ENCODE results near the gene NEK9.

Gene NEK9

GRCh38 chr14:75092698-75093097, 34.1 kb downstream of the NEK9 start:
- TF ChIP-seq MYC (IDR thresholded peaks at IDR 0.05; ENCODE audit: low read depth, low read length), result no peak
- DNase-seq (ENCODE audit: low read depth), result no peak
- no peak overlapping the region for H3K4me3 ChIP-seq (ENCODE audit: low read depth, low read length)

GRCh38 chr14:75091251-75091650, 35.6 kb downstream of the NEK9 start:
- no peak for TF ChIP-seq MYC (IDR thresholded peaks at IDR 0.05; ENCODE audit: low read depth, low read length)
- no peak overlapping the region for H3K4me3 ChIP-seq (ENCODE audit: low read depth, low read length)
- DNase-seq (ENCODE audit: low read depth), result no peak

GRCh38 chr14:75090353-75090752, 36.5 kb downstream of the NEK9 start:
- TF ChIP-seq MAX (IDR thresholded peaks at IDR 0.05; ENCODE audit: low read depth, low read length) (no peak), MYC (IDR thresholded peaks at IDR 0.05; ENCODE audit: low read depth, low read length) (no peak), CTCF (IDR thresholded peaks at IDR 0.05; ENCODE audit: low read depth, low read length) (no peak), POLR2A (IDR thresholded peaks at IDR 0.05; ENCODE audit: extremely low read depth, insufficient read length) (no peak)
- no peak overlapping the region for H3K4me3 ChIP-seq (ENCODE audit: low read depth, low read length)
- no peak for DNase-seq (ENCODE audit: low read depth)

DNA sequence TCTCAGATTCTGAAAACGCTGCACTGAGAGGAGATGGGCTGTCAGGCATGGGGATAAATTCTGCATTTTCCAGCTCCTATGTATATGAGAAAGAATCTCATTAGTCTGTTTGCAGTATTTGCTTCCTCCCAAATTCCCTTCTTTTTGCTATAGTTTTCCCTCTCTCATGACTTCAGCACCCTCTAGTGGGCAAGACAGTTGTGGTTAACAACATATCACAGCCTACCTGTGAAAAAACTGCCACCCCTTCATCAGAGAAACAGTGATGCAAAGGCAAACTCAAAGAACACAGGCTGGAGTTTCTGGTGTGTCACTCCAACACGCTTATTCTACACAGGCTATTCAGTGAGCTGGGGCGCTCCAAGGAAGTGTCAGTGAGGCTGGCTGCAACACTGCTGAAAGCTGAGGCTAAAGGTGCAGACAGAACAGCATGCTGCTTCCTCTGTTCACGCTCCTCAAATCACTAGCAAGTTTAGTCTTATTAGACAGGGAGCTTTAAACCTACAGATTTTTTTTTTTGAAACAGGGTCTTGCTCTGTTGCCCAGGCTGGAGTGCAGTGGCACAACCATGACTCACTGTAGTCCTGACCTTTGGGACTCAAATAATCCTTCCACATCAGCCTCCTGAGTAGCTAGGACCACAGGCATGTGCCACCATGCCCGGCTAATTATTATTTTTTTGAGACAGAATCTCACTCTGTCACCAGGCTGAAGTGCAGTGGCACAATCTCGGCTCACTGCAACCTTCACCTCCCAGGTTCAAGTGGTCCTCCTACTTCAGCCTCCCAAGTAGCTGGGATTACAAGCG, 38.1 kb downstream of the NEK9 start:
- H3K4me3 ChIP-seq (ENCODE audit: low read depth, low read length), result no peak overlapping the region
- no peak for TF ChIP-seq MAX (IDR thresholded peaks at IDR 0.05; ENCODE audit: low read depth, low read length)
- peak; percentile 69 for TF ChIP-seq CTCF (IDR thresholded peaks at IDR 0.05; ENCODE audit: low read depth, low read length)
- DNase-seq (ENCODE audit: low read depth), result peak; percentile 62

- DNase-seq (ENCODE audit: low read depth), result no peak
- H3K4me3 ChIP-seq (ENCODE audit: low read depth, low read length), result no peak overlapping the region
- TF ChIP-seq POLR2A (IDR thresholded peaks at IDR 0.05; ENCODE audit: extremely low read depth, insufficient read length) (no peak), MAX (IDR thresholded peaks at IDR 0.05; ENCODE audit: low read depth, low read length) (no peak), MYC (IDR thresholded peaks at IDR 0.05; ENCODE audit: low read depth, low read length) (no peak), CTCF (IDR thresholded peaks at IDR 0.05; ENCODE audit: low read depth, low read length) (no peak)
These were observed 38.7 kb downstream of the NEK9 start for GRCh38 chr14:75088153-75088552.

DNA sequence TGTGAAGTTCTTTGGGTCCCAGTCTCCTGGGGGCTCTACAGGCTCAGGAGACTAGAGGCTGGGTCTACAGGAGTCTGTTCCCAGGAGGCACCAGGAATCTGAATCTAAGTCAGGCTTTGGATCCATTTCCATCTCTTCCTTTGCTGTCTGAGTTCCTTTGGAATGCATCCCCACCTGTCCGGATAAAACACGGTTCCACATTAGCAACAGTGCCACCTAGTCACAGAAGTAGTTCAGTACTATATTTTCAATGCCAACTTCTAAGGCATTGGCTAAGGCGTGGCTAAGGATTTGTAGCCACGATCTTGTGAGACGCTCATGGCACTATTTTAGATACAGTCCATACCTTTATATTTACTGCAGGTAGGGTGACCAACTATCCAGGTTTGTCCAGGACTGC, 42.3 kb downstream of the NEK9 start:
- no peak for TF ChIP-seq POLR2A (IDR thresholded peaks at IDR 0.05; ENCODE audit: extremely low read depth, insufficient read length)
- TF ChIP-seq MAX (IDR thresholded peaks at IDR 0.05; ENCODE audit: low read depth, low read length), result no peak
- no peak for TF ChIP-seq CTCF (IDR thresholded peaks at IDR 0.05; ENCODE audit: low read depth, low read length)
- TF ChIP-seq MYC (IDR thresholded peaks at IDR 0.05; ENCODE audit: low read depth, low read length), result no peak
- no peak overlapping the region for H3K4me3 ChIP-seq (ENCODE audit: low read depth, low read length)
- DNase-seq (ENCODE audit: low read depth), result no peak

DNA sequence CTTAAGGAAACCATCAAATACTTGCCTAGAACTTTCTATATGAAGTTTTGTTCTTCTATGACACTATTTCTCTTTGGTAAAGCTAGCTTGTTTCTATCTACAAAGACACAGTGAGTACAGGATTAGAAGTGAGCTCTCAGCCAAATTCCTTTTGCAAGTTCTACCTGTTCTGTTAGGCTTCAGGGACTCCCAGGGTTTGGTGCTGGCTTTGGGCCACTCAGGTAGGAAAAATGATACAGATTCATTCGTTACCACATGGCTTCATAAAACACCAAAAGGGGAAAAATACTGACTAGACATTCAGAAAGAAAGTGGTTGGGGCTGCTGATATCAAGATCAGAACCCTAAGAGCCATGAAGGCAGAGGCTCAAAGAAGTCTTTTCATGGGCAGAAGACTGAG, 43.6 kb downstream of the NEK9 start:
- H3K4me3 ChIP-seq (ENCODE audit: low read depth, low read length), result no peak overlapping the region
- TF ChIP-seq POLR2A (IDR thresholded peaks at IDR 0.05; ENCODE audit: extremely low read depth, insufficient read length) (no peak), MAX (IDR thresholded peaks at IDR 0.05; ENCODE audit: low read depth, low read length) (no peak), CTCF (IDR thresholded peaks at IDR 0.05; ENCODE audit: low read depth, low read length) (no peak), MYC (IDR thresholded peaks at IDR 0.05; ENCODE audit: low read depth, low read length) (no peak)
- DNase-seq (ENCODE audit: low read depth), result no peak

All from NB4 (cell line).